ENCODE results near the gene PCSK9. TPM values are rescaled to one million over a fixed set of nuclear protein-coding genes. Genes with fewer than 3 reads are reported as not detected.

The PCSK9 gene
- total and polyA plus RNA-seq, 9 of the 15 experiments (the other 6 are each of a cell fraction or from before 2014, with no cell fraction given): 3.2 to 58.6 (median 24.7) TPM

DNA sequence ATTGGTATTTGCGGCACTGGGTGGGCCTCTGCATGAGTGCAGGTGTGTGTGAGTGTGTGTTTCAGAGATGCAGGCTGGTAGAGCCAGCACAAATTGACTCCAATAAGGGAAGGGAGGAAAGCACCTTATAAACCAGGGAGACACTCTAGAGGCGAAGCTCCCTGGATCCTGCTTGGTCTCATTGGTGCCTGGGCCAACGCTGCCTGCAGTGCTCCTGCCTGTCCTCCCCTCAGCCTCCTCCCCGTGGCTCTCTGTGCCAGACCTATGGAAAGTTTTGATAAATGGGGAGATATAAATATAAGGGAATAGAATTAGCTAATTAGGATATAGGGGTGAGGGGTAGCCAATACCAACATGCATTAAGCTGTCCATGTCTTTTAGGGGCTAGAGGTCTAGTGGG, 38.0 kb upstream of the PCSK9 start:
- ChIA-PET POLR2A (interaction anchor here (1.2 to 1.4 kb wide), 3 partner anchors 14 to 71 kb away, joined by 3 to 5 read pairs (median 4); no protein-coding TSS in a partner anchor), CTCF (ENCODE audit: low intra/inter-chr PET ratio) (no interaction called here)
- Histone ChIP-seq H3K4me2 (ENCODE audit: insufficient read depth, low read length) (no peak overlapping the region), H3K36me3 (ENCODE audit: control insufficient read depth, insufficient read depth, low read length) (no peaks in the 10 kb centered on the region), H3K9me1 (ENCODE audit: control insufficient read depth, insufficient read depth, low read length) (no peaks in the 10 kb centered on the region), H3K4me1 (replicated peaks in 1 of 2; ENCODE audit: control insufficient read depth in 2 of 2, insufficient read depth in 2 of 2, low read length in 2 of 2) (peaks cover 0 to 19% of the 10 kb centered on the region in 2 experiments; a peak in 3 of 5 replicates), H3K27me3 (ENCODE audit: control insufficient read depth in 2 of 2, insufficient read depth in 2 of 2, low read length in 2 of 2) (peaks cover 6 to 44% of the 10 kb centered on the region in 2 experiments), H3K27ac (ENCODE audit: extremely low read depth, low read depth, low read length) (no peak overlapping the region; the same call in 2 of the 3 replicates), H3K79me2 (ENCODE audit: control insufficient read depth, insufficient read depth, low read length) (no peaks in the 10 kb centered on the region), H3K4me3 (no peak overlapping the region), H2AFZ (ENCODE audit: low read depth, low read length) (no peak overlapping the region), H3K9me3 (replicated peaks; ENCODE audit: control insufficient read depth, insufficient read depth, low read depth, low read length) (no peaks in the 10 kb centered on the region), H4K20me1 (replicated peaks; ENCODE audit: control insufficient read depth, insufficient read depth, low read length) (peaks cover 2% of the 10 kb centered on the region; the same call in 1 of the 2 replicates), H3K9ac (ENCODE audit: insufficient read depth in 1 of 2, low read depth in 2 of 2, low read length in 2 of 2) (no peak overlapping the region)
- ATAC-seq: no peak
- intact Hi-C loops (cut with micrococcal nuclease): no loop called here
- no peak for FAIRE-seq
- DNase-seq (ENCODE audit: extremely low read depth in 1 of 4, low spot score in 3 of 4): no peak
- WGBS (ENCODE audit: insufficient coverage, low coverage, missing lambda C conversion rate): 2% methylated on average over 4 of the region's 4 CpGs
- in situ Hi-C loops (cut with MboI): no loop called here
- no TSS peak for BruUV-seq (replicated peaks)
- TF ChIP-seq HIVEP1 (CRISPR knock-in tag; IDR thresholded peaks at IDR 0.05): no peak
- TF ChIP-seq MCM5 (IDR thresholded peaks at IDR 0.05; ENCODE audit: low read depth): no peak

DNA sequence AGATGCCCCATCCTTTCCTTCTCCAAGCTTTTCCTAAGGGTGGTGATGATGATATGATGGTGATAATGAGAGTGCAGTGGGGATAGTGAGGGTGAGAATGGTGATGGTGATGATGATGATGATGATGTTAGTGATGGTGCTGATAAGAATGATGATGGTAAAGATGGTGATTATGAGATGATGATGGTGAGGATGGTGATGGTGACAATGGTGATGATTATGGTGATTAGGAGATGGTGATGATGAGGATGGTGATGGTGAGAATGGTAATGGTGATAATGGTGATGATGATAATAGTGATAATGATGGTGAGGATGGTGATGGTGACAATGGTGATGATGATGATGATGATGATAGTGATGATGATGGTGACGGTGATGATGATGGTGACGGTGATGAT, 36.7 kb upstream of the PCSK9 start:
- no peak for DNase-seq (ENCODE audit: extremely low read depth in 1 of 4, low spot score in 3 of 4)
- H3K9me1 ChIP-seq (ENCODE audit: control insufficient read depth, insufficient read depth, low read length): no peaks in the 10 kb centered on the region
- H3K36me3 ChIP-seq (ENCODE audit: control insufficient read depth, insufficient read depth, low read length): no peaks in the 10 kb centered on the region
- BruUV-seq (replicated peaks): no TSS peak
- peaks cover 2% of the 10 kb centered on the region; the same call in 1 of the 2 replicates for H4K20me1 ChIP-seq (replicated peaks; ENCODE audit: control insufficient read depth, insufficient read depth, low read length)
- intact Hi-C loops (cut with micrococcal nuclease) (no loop called here), in situ Hi-C loops (cut with MboI) (no loop called here)
- ATAC-seq: no peak
- H3K9ac ChIP-seq (ENCODE audit: insufficient read depth in 1 of 2, low read depth in 2 of 2, low read length in 2 of 2): no peak overlapping the region
- H2AFZ ChIP-seq (ENCODE audit: low read depth, low read length): no peak overlapping the region
- no peaks in the 10 kb centered on the region for H3K9me3 ChIP-seq (replicated peaks; ENCODE audit: control insufficient read depth, insufficient read depth, low read depth, low read length)
- H3K4me1 ChIP-seq (replicated peaks in 1 of 2; ENCODE audit: control insufficient read depth in 2 of 2, insufficient read depth in 2 of 2, low read length in 2 of 2): peaks cover 0 to 7% of the 10 kb centered on the region in 2 experiments; a peak in 2 of 5 replicates
- 0% methylated on average over 2 of the region's 2 CpGs for WGBS (ENCODE audit: insufficient coverage, low coverage, missing lambda C conversion rate)
- H3K79me2 ChIP-seq (ENCODE audit: control insufficient read depth, insufficient read depth, low read length): no peaks in the 10 kb centered on the region
- no peak overlapping the region for H3K27ac ChIP-seq (ENCODE audit: extremely low read depth, low read depth, low read length)
- POLR2A ChIA-PET: interaction anchor here (0.7 to 1.2 kb wide), 3 partner anchors 19 to 72 kb away, joined by 3 to 4 read pairs (median 4); no protein-coding TSS in a partner anchor
- H3K4me3 ChIP-seq: no peak overlapping the region
- H3K4me2 ChIP-seq (ENCODE audit: insufficient read depth, low read length): no peak overlapping the region
- CTCF ChIA-PET (ENCODE audit: low intra/inter-chr PET ratio): no interaction called here
- peaks cover 0 to 34% of the 10 kb centered on the region in 2 experiments; a peak in 2 of 5 replicates for H3K27me3 ChIP-seq (ENCODE audit: control insufficient read depth in 2 of 2, insufficient read depth in 2 of 2, low read length in 2 of 2)
- FAIRE-seq: peak; percentile 79
- TF ChIP-seq ZNF263 (CRISPR knock-in tag; IDR thresholded peaks at IDR 0.05; ENCODE audit: borderline replicate concordance): no peak
- TF ChIP-seq DMBX1 (CRISPR knock-in tag; IDR thresholded peaks at IDR 0.05; ENCODE audit: borderline replicate concordance): no peak
- TF ChIP-seq, protein P1, sequence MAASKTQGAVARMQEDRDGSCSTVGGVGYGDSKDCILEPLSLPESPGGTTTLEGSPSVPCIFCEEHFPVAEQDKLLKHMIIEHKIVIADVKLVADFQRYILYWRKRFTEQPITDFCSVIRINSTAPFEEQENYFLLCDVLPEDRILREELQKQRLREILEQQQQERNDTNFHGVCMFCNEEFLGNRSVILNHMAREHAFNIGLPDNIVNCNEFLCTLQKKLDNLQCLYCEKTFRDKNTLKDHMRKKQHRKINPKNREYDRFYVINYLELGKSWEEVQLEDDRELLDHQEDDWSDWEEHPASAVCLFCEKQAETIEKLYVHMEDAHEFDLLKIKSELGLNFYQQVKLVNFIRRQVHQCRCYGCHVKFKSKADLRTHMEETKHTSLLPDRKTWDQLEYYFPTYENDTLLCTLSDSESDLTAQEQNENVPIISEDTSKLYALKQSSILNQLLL (CRISPR knock-in tag; IDR thresholded peaks at IDR 0.05; ENCODE audit: borderline replicate concordance): no peak
- no peak for TF ChIP-seq CHCHD3 (CRISPR knock-in tag; IDR thresholded peaks at IDR 0.05)
- no peak for TF ChIP-seq ZNF699 (CRISPR knock-in tag; IDR thresholded peaks at IDR 0.05; ENCODE audit: insufficient replicate concordance)
- no peak for TF ChIP-seq PCBP2 (IDR thresholded peaks at IDR 0.05; ENCODE audit: low read depth, low read length, poor library complexity, severe bottlenecking)
- TF ChIP-seq, protein P2, sequence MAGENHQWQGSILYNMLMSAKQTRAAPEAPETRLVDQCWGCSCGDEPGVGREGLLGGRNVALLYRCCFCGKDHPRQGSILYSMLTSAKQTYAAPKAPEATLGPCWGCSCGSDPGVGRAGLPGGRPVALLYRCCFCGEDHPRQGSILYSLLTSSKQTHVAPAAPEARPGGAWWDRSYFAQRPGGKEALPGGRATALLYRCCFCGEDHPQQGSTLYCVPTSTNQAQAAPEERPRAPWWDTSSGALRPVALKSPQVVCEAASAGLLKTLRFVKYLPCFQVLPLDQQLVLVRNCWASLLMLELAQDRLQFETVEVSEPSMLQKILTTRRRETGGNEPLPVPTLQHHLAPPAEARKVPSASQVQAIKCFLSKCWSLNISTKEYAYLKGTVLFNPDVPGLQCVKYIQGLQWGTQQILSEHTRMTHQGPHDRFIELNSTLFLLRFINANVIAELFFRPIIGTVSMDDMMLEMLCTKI (IDR thresholded peaks at IDR 0.05; ENCODE audit: partially characterized antibody): no peak
- TF ChIP-seq ZNF76 (CRISPR knock-in tag; IDR thresholded peaks at IDR 0.05; ENCODE audit: borderline replicate concordance): no peak
- no peak for TF ChIP-seq KAT8 (IDR thresholded peaks at IDR 0.05; ENCODE audit: low read depth)
- peak in 1 of 2 experiments; percentile 53; a peak in 1 of 4 replicates for TF ChIP-seq HDAC1 (IDR thresholded peaks at IDR 0.05)
- TF ChIP-seq EHMT2 (IDR thresholded peaks at IDR 0.05): 0 out of 2 replicates have a peak, but pooled peaks have one; percentile 32
- TF ChIP-seq HMG20B (CRISPR knock-in tag; IDR thresholded peaks at IDR 0.05): no peak
